ENCODE results near the gene HBP1.

- TF ChIP-seq CTCF (IDR thresholded peaks at IDR 0.05; ENCODE audit: insufficient read depth, low read length, poor library complexity, severe bottlenecking) = no peak
- no peak for TF ChIP-seq EZH2phosphoT487 (conservative IDR thresholded peaks at IDR 0.05; ENCODE audit: low read length)
Observed at GRCh38 chr7:107242267-107242666, 73.5 kb downstream of the HBP1 start.

All from SU-DHL-6 (cell line).